ENCODE results near the gene CLDND2.

- TF ChIP-seq POLR2A (IDR thresholded peaks at IDR 0.05; ENCODE audit: low read depth, low read length) = no peak
- no peak for TF ChIP-seq TAF1 (IDR thresholded peaks at IDR 0.05; ENCODE audit: borderline replicate concordance, low read depth, low read length)
Observed at GRCh38 chr19:51337861-51338562, 30.8 kb downstream of the CLDND2 start.
